Measurements from ENCODE around the gene CEP57.

DNA sequence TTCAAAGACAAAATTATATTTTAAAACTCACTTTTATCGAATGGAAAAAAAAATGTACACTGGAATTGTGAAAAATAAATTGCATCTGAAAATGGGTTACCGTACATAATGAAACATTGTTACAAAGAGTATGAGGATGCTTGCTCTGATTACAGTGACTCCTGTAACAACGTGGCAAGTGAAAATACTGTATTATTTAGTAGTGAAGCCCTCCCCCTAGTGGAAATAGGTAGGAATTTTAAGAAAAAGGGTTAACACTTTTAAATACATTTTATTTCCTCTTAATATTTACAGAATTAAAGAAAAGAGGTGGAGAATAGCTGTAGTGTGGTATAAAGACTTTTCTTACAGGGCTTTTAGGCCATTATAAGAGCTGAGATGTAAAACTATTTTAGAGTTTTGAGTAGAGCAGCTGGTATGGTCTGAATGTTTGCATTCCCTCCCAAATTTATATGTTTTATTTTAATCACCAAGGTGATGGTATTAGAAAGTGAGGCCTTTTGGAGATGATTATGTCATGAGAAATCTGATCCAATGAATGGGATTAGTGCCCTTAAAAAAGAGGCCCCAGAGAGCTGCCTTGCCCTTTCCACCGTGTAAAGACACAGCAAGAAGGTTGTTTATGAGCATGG, 25.9 kb upstream of the CEP57 start:
- TF ChIP-seq, protein P1, sequence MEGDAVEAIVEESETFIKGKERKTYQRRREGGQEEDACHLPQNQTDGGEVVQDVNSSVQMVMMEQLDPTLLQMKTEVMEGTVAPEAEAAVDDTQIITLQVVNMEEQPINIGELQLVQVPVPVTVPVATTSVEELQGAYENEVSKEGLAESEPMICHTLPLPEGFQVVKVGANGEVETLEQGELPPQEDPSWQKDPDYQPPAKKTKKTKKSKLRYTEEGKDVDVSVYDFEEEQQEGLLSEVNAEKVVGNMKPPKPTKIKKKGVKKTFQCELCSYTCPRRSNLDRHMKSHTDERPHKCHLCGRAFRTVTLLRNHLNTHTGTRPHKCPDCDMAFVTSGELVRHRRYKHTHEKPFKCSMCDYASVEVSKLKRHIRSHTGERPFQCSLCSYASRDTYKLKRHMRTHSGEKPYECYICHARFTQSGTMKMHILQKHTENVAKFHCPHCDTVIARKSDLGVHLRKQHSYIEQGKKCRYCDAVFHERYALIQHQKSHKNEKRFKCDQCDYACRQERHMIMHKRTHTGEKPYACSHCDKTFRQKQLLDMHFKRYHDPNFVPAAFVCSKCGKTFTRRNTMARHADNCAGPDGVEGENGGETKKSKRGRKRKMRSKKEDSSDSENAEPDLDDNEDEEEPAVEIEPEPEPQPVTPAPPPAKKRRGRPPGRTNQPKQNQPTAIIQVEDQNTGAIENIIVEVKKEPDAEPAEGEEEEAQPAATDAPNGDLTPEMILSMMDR (conservative IDR thresholded peaks at IDR 0.05; ENCODE audit: low read depth, low read length): peak; percentile 86
- no peak for TF ChIP-seq EZH2 (IDR thresholded peaks at IDR 0.05; ENCODE audit: borderline replicate concordance, low read depth, low read length, poor library complexity, severe bottlenecking)

Measured in A673 (cell line).